Measurements from ENCODE around the gene ZCWPW1. TPM values are rescaled to one million over a fixed set of nuclear protein-coding genes. Genes with fewer than 3 reads are reported as not detected.

The ZCWPW1 gene
- total and polyA plus RNA-seq, 10 of the 15 experiments (the other 5 are each of a cell fraction or from before 2014, with no cell fraction given), result 1.3 to 4.4 (median 3.7) TPM

DNA sequence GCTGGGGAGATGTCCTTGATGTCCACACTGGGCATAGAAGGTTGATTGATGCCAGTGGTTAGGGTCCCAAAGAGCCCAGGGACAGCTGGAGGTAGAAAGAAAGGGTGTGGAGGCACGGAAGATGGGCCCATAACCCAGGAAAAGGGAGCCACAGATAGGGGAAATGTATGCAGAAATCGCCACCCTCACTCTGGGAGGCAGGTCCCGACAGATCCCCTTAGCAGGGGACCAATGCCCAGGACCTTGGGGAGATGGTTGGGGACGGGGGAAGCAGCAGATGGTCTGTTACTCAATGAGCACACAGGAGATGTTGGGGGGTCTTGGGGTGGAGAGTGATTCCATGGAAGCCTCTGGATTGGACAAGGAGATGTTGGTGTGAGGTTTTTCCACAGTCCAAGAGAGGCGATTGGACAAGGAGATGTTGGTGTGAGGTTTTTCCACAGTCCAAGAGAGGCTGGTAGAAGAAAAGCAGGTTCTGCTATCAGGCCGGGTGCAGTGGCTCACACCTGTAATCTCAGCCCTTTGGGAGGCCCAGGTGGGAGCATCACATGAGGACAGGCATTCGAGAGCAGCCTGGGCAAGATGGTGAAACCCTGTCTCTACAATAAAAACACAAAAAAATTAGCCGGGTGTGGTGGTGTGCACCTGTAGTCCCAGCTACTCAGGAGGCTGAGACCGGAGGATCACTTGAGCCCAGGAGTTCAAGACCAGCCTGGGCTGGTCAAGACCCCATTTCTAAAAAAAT lies 14.8 kb upstream of the ZCWPW1 start:
- FAIRE-seq, result no peak
- ChIA-PET POLR2A (interaction anchor here (1.1 to 1.7 kb wide), 3 partner anchors 11 to 21 kb away, joined by 4 to 6 read pairs (median 5); partner anchors contain the start of gene MEPCE), SMC1A (ENCODE audit: uncharacterized antibody, unreplicated experiment) (interaction anchor here (1.3 kb wide), 1 partner anchor 11 kb away, joined by 6 read pairs; no protein-coding TSS in a partner anchor), RAD21 (ENCODE audit: unreplicated experiment) (no interaction called here), CTCF (interaction anchor here (1.0 to 1.4 kb wide), 3 partner anchors 9 to 39 kb away, joined by 3 read pairs; no protein-coding TSS in a partner anchor)
- in situ Hi-C loops (cut with MboI), result no loop called here
- ATAC-seq, result no peak
- H3K27ac ChIP-seq (ENCODE audit: control insufficient read depth, insufficient read depth), result no peak overlapping the region
- H3K9me3 ChIP-seq (replicated peaks; ENCODE audit: control insufficient read depth, insufficient read depth, low read length), result no peaks in the 10 kb centered on the region
- no peaks in the 10 kb centered on the region; a peak in 1 of 4 replicates for H3K36me3 ChIP-seq (ENCODE audit: control insufficient read depth in 2 of 2, insufficient read depth in 2 of 2, low read length in 1 of 2)
- WGBS (ENCODE audit: insufficient coverage, insufficient replicate concordance, low lambda C conversion rate, missing lambda C conversion rate), result 73% methylated on average over 9 of the region's 9 CpGs
- H3K4me2 ChIP-seq (ENCODE audit: control insufficient read depth, insufficient read depth), result no peak overlapping the region
- H2AFZ ChIP-seq (ENCODE audit: control insufficient read depth, low read depth, low read length), result no peak overlapping the region
- no peaks in the 10 kb centered on the region for H3K27me3 ChIP-seq (replicated peaks in 1 of 2; ENCODE audit: control insufficient read depth in 2 of 2, insufficient read depth in 2 of 2, low read length in 1 of 2)
- intact Hi-C loops (cut with micrococcal nuclease; ENCODE audit: unreplicated experiment), result no loop called here
- no peaks in the 10 kb centered on the region for H4K20me1 ChIP-seq (ENCODE audit: control insufficient read depth, insufficient read depth)
- DNase-seq (ENCODE audit: low read depth, low spot score), result no peak
- H3K9ac ChIP-seq (ENCODE audit: control insufficient read depth, insufficient read depth, low read length), result no peak overlapping the region
- no peaks in the 10 kb centered on the region for H3K79me2 ChIP-seq (ENCODE audit: control insufficient read depth, insufficient read depth, low read length)
- BruUV-seq (replicated peaks), result no TSS peak
- peaks cover 14% of the 10 kb centered on the region for H3K4me1 ChIP-seq (ENCODE audit: control insufficient read depth, insufficient read depth, low read length)
- H3K4me3 ChIP-seq, result no peak overlapping the region
- TF ChIP-seq ZNF384 (IDR thresholded peaks at IDR 0.05; ENCODE audit: borderline replicate concordance, low read depth, low read length) (no peak), CHD1 (IDR thresholded peaks at IDR 0.05; ENCODE audit: low read depth, low read length) (no peak), NBN (IDR thresholded peaks at IDR 0.05) (no peak), BHLHE40 (IDR thresholded peaks at IDR 0.05; ENCODE audit: borderline replicate concordance in 1 of 2, low read depth in 2 of 2, low read length in 1 of 2) (no peak), SMARCA5 (IDR thresholded peaks at IDR 0.05) (no peak), TCF3 (IDR thresholded peaks at IDR 0.05; ENCODE audit: borderline replicate concordance, insufficient read depth, low read depth, low read length) (no peak), SREBF2 (IDR thresholded peaks at IDR 0.05; ENCODE audit: low read length) (no peak), SMAD1 (IDR thresholded peaks at IDR 0.05; ENCODE audit: low read depth, partially characterized antibody) (no peak), PML (IDR thresholded peaks at IDR 0.05; ENCODE audit: low read length) (no peak), KDM1A (IDR thresholded peaks at IDR 0.05; ENCODE audit: borderline replicate concordance) (no peak), BRCA1 (IDR thresholded peaks at IDR 0.05; ENCODE audit: low read depth, low read length) (no peak), CEBPZ (IDR thresholded peaks at IDR 0.05; ENCODE audit: low read depth, low read length) (no peak)
- TF ChIP-seq, protein P1, sequence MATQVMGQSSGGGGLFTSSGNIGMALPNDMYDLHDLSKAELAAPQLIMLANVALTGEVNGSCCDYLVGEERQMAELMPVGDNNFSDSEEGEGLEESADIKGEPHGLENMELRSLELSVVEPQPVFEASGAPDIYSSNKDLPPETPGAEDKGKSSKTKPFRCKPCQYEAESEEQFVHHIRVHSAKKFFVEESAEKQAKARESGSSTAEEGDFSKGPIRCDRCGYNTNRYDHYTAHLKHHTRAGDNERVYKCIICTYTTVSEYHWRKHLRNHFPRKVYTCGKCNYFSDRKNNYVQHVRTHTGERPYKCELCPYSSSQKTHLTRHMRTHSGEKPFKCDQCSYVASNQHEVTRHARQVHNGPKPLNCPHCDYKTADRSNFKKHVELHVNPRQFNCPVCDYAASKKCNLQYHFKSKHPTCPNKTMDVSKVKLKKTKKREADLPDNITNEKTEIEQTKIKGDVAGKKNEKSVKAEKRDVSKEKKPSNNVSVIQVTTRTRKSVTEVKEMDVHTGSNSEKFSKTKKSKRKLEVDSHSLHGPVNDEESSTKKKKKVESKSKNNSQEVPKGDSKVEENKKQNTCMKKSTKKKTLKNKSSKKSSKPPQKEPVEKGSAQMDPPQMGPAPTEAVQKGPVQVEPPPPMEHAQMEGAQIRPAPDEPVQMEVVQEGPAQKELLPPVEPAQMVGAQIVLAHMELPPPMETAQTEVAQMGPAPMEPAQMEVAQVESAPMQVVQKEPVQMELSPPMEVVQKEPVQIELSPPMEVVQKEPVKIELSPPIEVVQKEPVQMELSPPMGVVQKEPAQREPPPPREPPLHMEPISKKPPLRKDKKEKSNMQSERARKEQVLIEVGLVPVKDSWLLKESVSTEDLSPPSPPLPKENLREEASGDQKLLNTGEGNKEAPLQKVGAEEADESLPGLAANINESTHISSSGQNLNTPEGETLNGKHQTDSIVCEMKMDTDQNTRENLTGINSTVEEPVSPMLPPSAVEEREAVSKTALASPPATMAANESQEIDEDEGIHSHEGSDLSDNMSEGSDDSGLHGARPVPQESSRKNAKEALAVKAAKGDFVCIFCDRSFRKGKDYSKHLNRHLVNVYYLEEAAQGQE (IDR thresholded peaks at IDR 0.05; ENCODE audit: low read depth, low read length), result no peak
- TF ChIP-seq, protein P2, sequence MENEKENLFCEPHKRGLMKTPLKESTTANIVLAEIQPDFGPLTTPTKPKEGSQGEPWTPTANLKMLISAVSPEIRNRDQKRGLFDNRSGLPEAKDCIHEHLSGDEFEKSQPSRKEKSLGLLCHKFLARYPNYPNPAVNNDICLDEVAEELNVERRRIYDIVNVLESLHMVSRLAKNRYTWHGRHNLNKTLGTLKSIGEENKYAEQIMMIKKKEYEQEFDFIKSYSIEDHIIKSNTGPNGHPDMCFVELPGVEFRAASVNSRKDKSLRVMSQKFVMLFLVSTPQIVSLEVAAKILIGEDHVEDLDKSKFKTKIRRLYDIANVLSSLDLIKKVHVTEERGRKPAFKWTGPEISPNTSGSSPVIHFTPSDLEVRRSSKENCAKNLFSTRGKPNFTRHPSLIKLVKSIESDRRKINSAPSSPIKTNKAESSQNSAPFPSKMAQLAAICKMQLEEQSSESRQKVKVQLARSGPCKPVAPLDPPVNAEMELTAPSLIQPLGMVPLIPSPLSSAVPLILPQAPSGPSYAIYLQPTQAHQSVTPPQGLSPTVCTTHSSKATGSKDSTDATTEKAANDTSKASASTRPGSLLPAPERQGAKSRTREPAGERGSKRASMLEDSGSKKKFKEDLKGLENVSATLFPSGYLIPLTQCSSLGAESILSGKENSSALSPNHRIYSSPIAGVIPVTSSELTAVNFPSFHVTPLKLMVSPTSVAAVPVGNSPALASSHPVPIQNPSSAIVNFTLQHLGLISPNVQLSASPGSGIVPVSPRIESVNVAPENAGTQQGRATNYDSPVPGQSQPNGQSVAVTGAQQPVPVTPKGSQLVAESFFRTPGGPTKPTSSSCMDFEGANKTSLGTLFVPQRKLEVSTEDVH (IDR thresholded peaks at IDR 0.05; ENCODE audit: low read depth, partially characterized antibody), result no peak
